Fibroblast of lung (primary cell): ENCODE measurements around the gene NUAK2. TPM values are rescaled to one million over a fixed set of nuclear protein-coding genes. Genes with fewer than 3 reads are reported as not detected.
A peak's percentile ranks its signal among the peaks of the same experiment; 100 is the strongest.

Source experiments
- DNase-seq, 2 donors: peaks; one replicate each; pipeline versions ENCODE4 v3.0.0 to v3.0.0-alpha.2; 2010; ENCODE audit warnings: low read depth in 2 of 2
- H2AFZ ChIP-seq: 2 replicates; pipeline ENCODE4 v1.5.1; 2012; ENCODE audit warnings: low read length, control low read depth, inconsistent platforms
- H3K27ac ChIP-seq: 2 replicates; pipeline ENCODE4 v1.5.1; 2011; ENCODE audit warnings: low read length, control low read depth; ENCODE audit not compliant: insufficient read depth
- H3K27me3 ChIP-seq: 2 replicates; pipeline ENCODE4 v1.5.1; 2011; ENCODE audit warnings: mild to moderate bottlenecking, low read length; ENCODE audit not compliant: control insufficient read depth, insufficient read depth
- H3K36me3 ChIP-seq: 2 replicates; pipeline ENCODE4 v1.5.1; 2011; ENCODE audit warnings: low read length; ENCODE audit not compliant: control insufficient read depth, insufficient read depth
- H3K4me1 ChIP-seq: 2 replicates; pipeline ENCODE4 v1.5.1; 2011; ENCODE audit warnings: low read length; ENCODE audit not compliant: control insufficient read depth, insufficient read depth; ENCODE audit errors: extremely low read depth
- H3K4me2 ChIP-seq: 2 replicates; pipeline ENCODE4 v1.5.1; 2011; ENCODE audit warnings: low read length, control low read depth; ENCODE audit not compliant: insufficient read depth; ENCODE audit errors: extremely low read depth
- H3K4me3 ChIP-seq, 4 experiments: fragments of 200-600 bp in 1 of 4; sonication (generic) in 1 of 4; replicated peaks in 1 of 4; 2 replicates each; pipeline ENCODE4 v1.5.1; 2011 to 2016; ENCODE audit warnings: low read length in 4 of 4, low read depth in 3 of 4, mild to moderate bottlenecking in 3 of 4, control low read depth in 2 of 4, inconsistent platforms in 1 of 4, mixed read lengths in 1 of 4; ENCODE audit not compliant: insufficient read depth in 1 of 4; ENCODE audit errors: control extremely low read depth in 1 of 4
- H3K79me2 ChIP-seq: 2 replicates; pipeline ENCODE4 v1.5.1; 2012; ENCODE audit warnings: mild to moderate bottlenecking, low read length, inconsistent platforms; ENCODE audit not compliant: control insufficient read depth, insufficient read depth
- H3K9ac ChIP-seq: 2 replicates; pipeline ENCODE4 v1.5.1; 2011; ENCODE audit warnings: mild to moderate bottlenecking, low read length, control low read depth; ENCODE audit not compliant: insufficient read depth
- H3K9me3 ChIP-seq: 2 replicates; pipeline ENCODE4 v1.5.1; 2012; ENCODE audit warnings: low read depth, low read length; ENCODE audit not compliant: control insufficient read depth, insufficient read depth
- H4K20me1 ChIP-seq: 2 replicates; pipeline ENCODE4 v1.5.1; 2011; ENCODE audit warnings: low read length; ENCODE audit not compliant: control insufficient read depth, insufficient read depth; ENCODE audit errors: extremely low read depth
- EZH2 ChIP-seq: IDR thresholded peaks from 2 replicates; pipeline ENCODE4 v1.5.1; 2012; ENCODE audit warnings: low read length, control low read depth, mild to moderate bottlenecking; ENCODE audit errors: missing control alignments
- polyA minus RNA-seq: library from RNA; depleted of rRNA, polyadenylated mRNA; stranded (reverse); fragments of >200 nt; gene quantifications from 2 replicates; pipeline ENCODE4 v1.2.3, GENCODE V29; 2011; ENCODE audit warnings: low replicate concordance
- polyA plus RNA-seq, 2 donors: library from polyadenylated mRNA; depleted of rRNA in 1 of 2; stranded (reverse) in 1 of 2; unstranded in 1 of 2; fragments of >200 nt; gene quantifications; 2 replicates each; pipeline ENCODE4 v1.2.1, GENCODE V29; 2011 to 2012; ENCODE audit warnings: missing spikeins in 1 of 2
- total RNA-seq: library from RNA; depleted of rRNA; stranded (reverse); fragments of >200 nt; gene quantifications from 2 replicates; pipeline ENCODE4 v1.2.1, GENCODE V29; 2014
- TF ChIP-seq, protein P1 (sequence below), 2 donors: IDR thresholded peaks in 1 of 2; conservative IDR thresholded peaks in 1 of 2; 1 replicate in 1 of 2; 2 replicates in 1 of 2; pipeline ENCODE4 v1.5.1; 2011 to 2012; ENCODE audit warnings: low read length in 2 of 2, control low read depth in 1 of 2, inconsistent platforms in 1 of 2, low read depth in 1 of 2, mild to moderate bottlenecking in 1 of 2

Gene NUAK2
- total RNA-seq: 1.0 and 1.7 TPM in 2 replicates
- 2.0 and 4.9 TPM in 2 replicates for polyA plus RNA-seq
- polyA plus RNA-seq (2012): 2.4 and 5.6 TPM in 2 replicates
- polyA minus RNA-seq: 4.1 and 13.6 TPM in 2 replicates

DNA sequence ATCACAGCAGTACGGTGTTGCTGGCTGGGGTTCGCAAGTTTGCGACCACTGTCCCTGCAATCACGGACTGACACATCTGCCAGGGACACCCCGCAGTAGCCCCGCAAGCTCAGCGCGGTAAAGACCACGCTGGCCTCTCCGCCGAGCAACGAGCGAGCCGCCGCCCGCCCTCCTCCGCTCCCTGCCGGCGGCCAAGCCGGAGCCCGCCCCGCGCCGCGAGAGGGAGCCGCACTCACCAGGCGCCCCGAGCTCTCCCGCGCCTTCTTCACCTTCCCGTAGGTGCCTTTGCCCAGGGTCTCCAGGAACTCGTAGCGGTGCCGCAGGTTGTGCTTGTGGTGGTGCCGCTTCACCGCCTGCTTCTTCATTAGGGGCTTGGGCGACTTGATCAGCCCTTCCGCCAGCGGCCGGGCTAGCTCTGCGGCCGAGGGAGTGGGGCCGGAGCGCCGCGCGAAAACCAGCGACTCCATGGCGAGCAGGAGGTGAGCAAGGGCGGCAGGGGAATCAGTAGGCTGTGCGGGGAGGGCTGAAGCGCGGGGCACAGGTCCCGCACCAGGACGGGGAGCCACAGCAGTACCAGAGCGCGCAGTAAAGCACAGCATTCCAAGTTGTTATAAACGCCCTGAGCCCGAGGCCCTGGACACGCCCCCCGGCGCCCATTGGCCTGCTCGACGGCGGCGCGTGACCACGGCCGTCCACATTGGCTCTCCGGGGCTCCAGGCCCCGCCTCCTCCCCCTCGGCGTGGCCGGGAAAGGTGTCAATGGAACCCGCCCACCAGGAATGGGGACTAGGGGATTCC lies at the start of gene NUAK2:
TSS of gene NUAK2 (minus strand) at position 584 of the 797 bp plus-strand sequence. CDS start at position 467, 117 bp downstream.
- Histone ChIP-seq H3K9ac (peak within 1 kb of the TSS; percentile 87), H3K27ac (peak within 1 kb of the TSS; percentile 79), H4K20me1 (no peaks in the 10 kb centered on the region), H3K36me3 (peaks cover 1% of the 10 kb centered on the region), H3K4me2 (peak within 1 kb of the TSS; percentile 91), H3K79me2 (peaks cover 49% of the 10 kb centered on the region), H3K4me1 (peaks cover 20% of the 10 kb centered on the region), H3K27me3 (no peaks in the 10 kb centered on the region), H3K9me3 (no peaks in the 10 kb centered on the region), H3K4me3 (peak within 1 kb of the TSS; percentile 71 to 93 (median 90)), H2AFZ (peak within 1 kb of the TSS; percentile 66)
- no peak for TF ChIP-seq EZH2
- TF ChIP-seq, protein P1, sequence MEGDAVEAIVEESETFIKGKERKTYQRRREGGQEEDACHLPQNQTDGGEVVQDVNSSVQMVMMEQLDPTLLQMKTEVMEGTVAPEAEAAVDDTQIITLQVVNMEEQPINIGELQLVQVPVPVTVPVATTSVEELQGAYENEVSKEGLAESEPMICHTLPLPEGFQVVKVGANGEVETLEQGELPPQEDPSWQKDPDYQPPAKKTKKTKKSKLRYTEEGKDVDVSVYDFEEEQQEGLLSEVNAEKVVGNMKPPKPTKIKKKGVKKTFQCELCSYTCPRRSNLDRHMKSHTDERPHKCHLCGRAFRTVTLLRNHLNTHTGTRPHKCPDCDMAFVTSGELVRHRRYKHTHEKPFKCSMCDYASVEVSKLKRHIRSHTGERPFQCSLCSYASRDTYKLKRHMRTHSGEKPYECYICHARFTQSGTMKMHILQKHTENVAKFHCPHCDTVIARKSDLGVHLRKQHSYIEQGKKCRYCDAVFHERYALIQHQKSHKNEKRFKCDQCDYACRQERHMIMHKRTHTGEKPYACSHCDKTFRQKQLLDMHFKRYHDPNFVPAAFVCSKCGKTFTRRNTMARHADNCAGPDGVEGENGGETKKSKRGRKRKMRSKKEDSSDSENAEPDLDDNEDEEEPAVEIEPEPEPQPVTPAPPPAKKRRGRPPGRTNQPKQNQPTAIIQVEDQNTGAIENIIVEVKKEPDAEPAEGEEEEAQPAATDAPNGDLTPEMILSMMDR (conservative IDR thresholded peaks at IDR 0.05 in 1 of 2, IDR thresholded peaks at IDR 0.05 in 1 of 2; ENCODE audit: low read depth in 1 of 2, low read length in 2 of 2): peak; percentile 23 to 25
- DNase-seq: peak; percentile 82 to 89

DNA sequence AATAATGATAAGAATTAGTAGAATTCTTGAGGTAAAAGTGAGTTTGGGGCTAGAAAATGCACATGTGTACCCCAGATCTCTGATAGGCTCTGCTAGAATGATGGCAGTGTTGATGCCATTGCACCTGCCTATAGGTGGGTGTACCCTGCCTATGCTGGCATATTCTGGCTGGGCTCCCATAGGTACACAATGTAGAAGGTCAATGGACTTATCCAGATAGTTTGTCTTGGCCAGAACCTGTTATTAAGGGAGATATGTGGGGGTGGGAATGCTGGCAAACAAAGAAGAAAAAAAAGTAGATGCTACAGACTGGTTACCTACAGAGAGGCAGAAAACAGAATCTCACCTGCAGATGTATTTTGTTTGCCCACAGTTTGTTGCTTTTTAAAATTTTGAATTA lies 49.2 kb upstream of the NUAK2 start:
- Histone ChIP-seq H3K27me3 (no peaks in the 10 kb centered on the region), H3K27ac (no peak overlapping the region), H3K4me1 (peaks cover 8% of the 10 kb centered on the region), H3K9ac (no peak overlapping the region), H3K79me2 (no peaks in the 10 kb centered on the region), H4K20me1 (no peaks in the 10 kb centered on the region), H3K9me3 (no peaks in the 10 kb centered on the region), H2AFZ (no peak overlapping the region), H3K4me2 (no peak overlapping the region), H3K36me3 (no peaks in the 10 kb centered on the region), H3K4me3 (no peak overlapping the region)
- TF ChIP-seq EZH2: no peak
- TF ChIP-seq, protein P1 (conservative IDR thresholded peaks at IDR 0.05 in 1 of 2, IDR thresholded peaks at IDR 0.05 in 1 of 2; ENCODE audit: low read depth in 1 of 2, low read length in 2 of 2): no peak
- DNase-seq: no peak

DNA sequence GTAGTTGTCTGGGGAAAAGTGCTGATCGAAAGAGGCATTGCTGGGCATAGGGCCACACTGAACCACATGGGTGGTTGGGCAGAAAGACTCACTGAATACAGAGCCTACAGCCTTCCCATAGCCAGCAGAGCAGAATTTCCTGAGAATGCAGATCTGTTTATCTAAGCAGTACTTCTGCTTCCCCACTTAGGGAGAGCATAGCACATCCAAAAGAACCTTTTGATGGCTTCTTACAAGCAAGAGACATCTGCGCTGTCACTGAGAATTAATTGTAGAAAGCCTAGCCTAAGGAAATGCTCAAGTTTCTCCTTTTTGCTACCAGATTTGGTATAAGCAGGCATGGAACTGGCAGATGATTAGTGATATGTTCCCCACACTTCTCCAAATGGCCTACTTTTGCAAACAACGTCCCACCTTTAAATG lies 48.2 kb upstream of the NUAK2 start:
- TF ChIP-seq, protein P1 (conservative IDR thresholded peaks at IDR 0.05 in 1 of 2, IDR thresholded peaks at IDR 0.05 in 1 of 2; ENCODE audit: low read depth in 1 of 2, low read length in 2 of 2): no peak
- TF ChIP-seq EZH2: no peak
- H3K79me2 ChIP-seq: no peaks in the 10 kb centered on the region
- no peaks in the 10 kb centered on the region for H3K9me3 ChIP-seq
- peaks cover 8% of the 10 kb centered on the region for H3K4me1 ChIP-seq
- no peaks in the 10 kb centered on the region for H3K36me3 ChIP-seq
- H3K27me3 ChIP-seq: no peaks in the 10 kb centered on the region
- H3K4me2 ChIP-seq: no peak overlapping the region
- no peak overlapping the region for H2AFZ ChIP-seq
- no peak overlapping the region for H3K9ac ChIP-seq
- DNase-seq: peak in 1 of 2 donors; percentile 47
- no peaks in the 10 kb centered on the region for H4K20me1 ChIP-seq
- H3K4me3 ChIP-seq: no peak overlapping the region
- no peak overlapping the region for H3K27ac ChIP-seq
